Spleen (tissue), 7 donors: ENCODE data around the gene MAGEA11.

Experiments used
- CTCF ChIP-seq, 11 experiments: fragments of 200-600 bp in 7 of 11; fragments of 450-650 bp in 4 of 11; sonication (generic) in 4 of 11; IDR thresholded peaks in 8 of 11; conservative IDR thresholded peaks in 3 of 11; 1 replicate in 7 of 11; 2 replicates in 4 of 11; pipeline versions ENCODE4 v1.4.0 to v1.8.0; 2016 to 2021; ENCODE audit warnings: antibody characterized with exemption in 11 of 11, inconsistent platforms in 4 of 11, mild to moderate bottlenecking in 1 of 11
- POLR2AphosphoS5 ChIP-seq, 3 donors: sonication (generic); formaldehyde crosslinking; IDR thresholded peaks; one replicate each; pipeline ENCODE4 v1.5.1; 2017; ENCODE audit warnings: antibody characterized with exemption in 3 of 3
- donor health status: DM: no; HTN: no; CAD: no; lungs with moderate emphysema.
- donor health status: DM: no; HTN: no; CAD: no.
- donor health status: DM: no; HTN: no; CAD: no.

GRCh38 chrX:149691794-149692193 lies 20.1 kb upstream of the MAGEA11 start:
- no peak for TF ChIP-seq CTCF (IDR thresholded peaks at IDR 0.05 in 8 of 11, conservative IDR thresholded peaks at IDR 0.05 in 3 of 11)
- no peak for TF ChIP-seq POLR2AphosphoS5 (IDR thresholded peaks at IDR 0.05)
